Activated CD8-positive, alpha-beta memory T cell treated with anti-CD3 and anti-CD28 coated beads, Interleukin-2, amount 10 ng/mL, durations not matched to agents 7 days and 5 days (primary cell): ENCODE measurements around the gene HK3. TPM values are rescaled to one million over a fixed set of nuclear protein-coding genes. Genes with fewer than 3 reads are reported as not detected.

Experiments used
- ATAC-seq: fragments of 150-1000 bp; cut with Tn5 transposase; one replicate; pipeline ENCODE4 v1.10.0; 2021; ENCODE audit warnings: moderate library complexity
- CTCF ChIA-PET: fragments of 350-600 bp; sonication (Branson Sonifier 250); formaldehyde crosslinking; loops from one replicate; lab custom pipeline; 2021; ENCODE audit warnings: antibody characterized with exemption; lab: Charles Lee
- DNase-seq: peaks from one replicate; pipeline ENCODE4 v3.0.0-alpha.2; 2020
- H3K27ac Mint-ChIP-seq: one replicate; pipeline ENCODE4 v1.8.0; 2021; ENCODE audit warnings: mild to moderate bottlenecking, mixed read lengths
- H3K27me3 Mint-ChIP-seq: one replicate; pipeline ENCODE4 v1.8.0; 2021; ENCODE audit warnings: mixed read lengths
- H3K36me3 Mint-ChIP-seq: one replicate; pipeline ENCODE4 v1.8.0; 2021; ENCODE audit warnings: mild to moderate bottlenecking, mixed read lengths
- H3K4me1 Mint-ChIP-seq: one replicate; pipeline ENCODE4 v1.8.0; 2021; ENCODE audit warnings: mixed read lengths
- H3K4me3 Mint-ChIP-seq: one replicate; pipeline ENCODE4 v1.8.0; 2021; ENCODE audit warnings: mild to moderate bottlenecking, moderate library complexity, mixed read lengths
- H3K9me3 Mint-ChIP-seq: one replicate; pipeline ENCODE4 v1.8.0; 2022; ENCODE audit warnings: low read depth, mixed read lengths
- total RNA-seq, 2 experiments: library from RNA; stranded (reverse); gene quantifications; one replicate each; pipeline ENCODE4 v1.2.3, GENCODE V29; 2021

The HK3 gene
- total RNA-seq, 2 experiments from 2014 or later, result not detected

- no peaks in the 10 kb centered on the region for H3K36me3 Mint-ChIP-seq
- no peak overlapping the region for H3K27ac Mint-ChIP-seq
- peaks cover 33% of the 10 kb centered on the region for H3K27me3 Mint-ChIP-seq
- ATAC-seq, result no peak
- CTCF ChIA-PET, result no interaction called here
- H3K4me1 Mint-ChIP-seq, result no peaks in the 10 kb centered on the region
- H3K9me3 Mint-ChIP-seq, result peaks cover 4% of the 10 kb centered on the region
- DNase-seq, result no peak
- no peak overlapping the region for H3K4me3 Mint-ChIP-seq
Observed at GRCh38 chr5:176866707-176867310, 32.3 kb downstream of the HK3 start.

GRCh38 chr5:176865964-176866363 lies 33.2 kb downstream of the HK3 start:
- H3K9me3 Mint-ChIP-seq, result peaks cover 4% of the 10 kb centered on the region
- no peak overlapping the region for H3K27ac Mint-ChIP-seq
- H3K36me3 Mint-ChIP-seq, result no peaks in the 10 kb centered on the region
- DNase-seq (no peak), ATAC-seq (no peak)
- CTCF ChIA-PET, result no interaction called here
- no peak overlapping the region for H3K4me3 Mint-ChIP-seq
- peaks cover 33% of the 10 kb centered on the region for H3K27me3 Mint-ChIP-seq
- H3K4me1 Mint-ChIP-seq, result no peaks in the 10 kb centered on the region

GRCh38 chr5:176864755-176865154 lies 34.4 kb downstream of the HK3 start:
- H3K36me3 Mint-ChIP-seq, result no peaks in the 10 kb centered on the region
- DNase-seq (no peak), ATAC-seq (no peak)
- CTCF ChIA-PET, result interaction anchor here (1.0 to 1.5 kb wide), 2 partner anchors 204 to 207 kb away, joined by 3 to 4 read pairs; no protein-coding TSS in a partner anchor
- peaks cover 33% of the 10 kb centered on the region for H3K27me3 Mint-ChIP-seq
- no peak overlapping the region for H3K27ac Mint-ChIP-seq
- no peaks in the 10 kb centered on the region for H3K4me1 Mint-ChIP-seq
- H3K4me3 Mint-ChIP-seq, result no peak overlapping the region
- no peaks in the 10 kb centered on the region for H3K9me3 Mint-ChIP-seq

- H3K4me3 Mint-ChIP-seq, result no peak overlapping the region
- H3K36me3 Mint-ChIP-seq, result no peaks in the 10 kb centered on the region
- no peaks in the 10 kb centered on the region for H3K9me3 Mint-ChIP-seq
- DNase-seq, result no peak
- H3K27me3 Mint-ChIP-seq, result peaks cover 33% of the 10 kb centered on the region
- no peak for ATAC-seq
- CTCF ChIA-PET, result interaction anchor here (1.0 to 1.5 kb wide), 2 partner anchors 203 to 206 kb away, joined by 3 to 4 read pairs; no protein-coding TSS in a partner anchor
- H3K4me1 Mint-ChIP-seq, result no peaks in the 10 kb centered on the region
- no peak overlapping the region for H3K27ac Mint-ChIP-seq
Observed at GRCh38 chr5:176863765-176864098, 35.4 kb downstream of the HK3 start.

- H3K36me3 Mint-ChIP-seq, result no peaks in the 10 kb centered on the region
- DNase-seq (no peak), ATAC-seq (no peak)
- H3K27me3 Mint-ChIP-seq, result peaks cover 33% of the 10 kb centered on the region
- H3K27ac Mint-ChIP-seq, result no peak overlapping the region
- no peaks in the 10 kb centered on the region for H3K9me3 Mint-ChIP-seq
- H3K4me3 Mint-ChIP-seq, result no peak overlapping the region
- no peaks in the 10 kb centered on the region for H3K4me1 Mint-ChIP-seq
- CTCF ChIA-PET, result interaction anchor here (1.5 kb wide), 1 partner anchor 205 kb away, joined by 4 read pairs; no protein-coding TSS in a partner anchor
Observed at GRCh38 chr5:176863041-176863764, 35.9 kb downstream of the HK3 start.

GRCh38 chr5:176862330-176862995 lies 36.7 kb downstream of the HK3 start:
- Mint-ChIP-seq H3K27ac (no peak overlapping the region), H3K4me1 (no peaks in the 10 kb centered on the region), H3K4me3 (no peak overlapping the region), H3K36me3 (no peaks in the 10 kb centered on the region), H3K27me3 (peaks cover 32% of the 10 kb centered on the region), H3K9me3 (no peaks in the 10 kb centered on the region)
- CTCF ChIA-PET, result no interaction called here
- no peak for ATAC-seq
- DNase-seq, result no peak

- CTCF ChIA-PET, result no interaction called here
- Mint-ChIP-seq H3K27ac (no peak overlapping the region), H3K27me3 (peaks cover 22% of the 10 kb centered on the region), H3K36me3 (no peaks in the 10 kb centered on the region), H3K4me1 (no peaks in the 10 kb centered on the region), H3K4me3 (no peak overlapping the region), H3K9me3 (no peaks in the 10 kb centered on the region)
- no peak for DNase-seq
- ATAC-seq, result no peak
Observed at GRCh38 chr5:176861276-176861675, 37.9 kb downstream of the HK3 start.

GRCh38 chr5:176860381-176860780 lies 38.8 kb downstream of the HK3 start:
- DNase-seq (no peak), ATAC-seq (no peak)
- peaks cover 13% of the 10 kb centered on the region for H3K27me3 Mint-ChIP-seq
- H3K9me3 Mint-ChIP-seq, result no peaks in the 10 kb centered on the region
- no peak overlapping the region for H3K27ac Mint-ChIP-seq
- CTCF ChIA-PET, result no interaction called here
- H3K4me1 Mint-ChIP-seq, result no peaks in the 10 kb centered on the region
- H3K4me3 Mint-ChIP-seq, result no peak overlapping the region
- H3K36me3 Mint-ChIP-seq, result no peaks in the 10 kb centered on the region

GRCh38 chr5:176859916-176860315 lies 39.2 kb downstream of the HK3 start:
- H3K4me1 Mint-ChIP-seq, result no peaks in the 10 kb centered on the region
- H3K36me3 Mint-ChIP-seq, result no peaks in the 10 kb centered on the region
- peaks cover 11% of the 10 kb centered on the region for H3K27me3 Mint-ChIP-seq
- DNase-seq, result no peak
- ATAC-seq, result no peak
- CTCF ChIA-PET, result no interaction called here
- no peak overlapping the region for H3K27ac Mint-ChIP-seq
- no peak overlapping the region for H3K4me3 Mint-ChIP-seq
- H3K9me3 Mint-ChIP-seq, result no peaks in the 10 kb centered on the region

GRCh38 chr5:176857894-176858273 lies 41.3 kb downstream of the HK3 start:
- ATAC-seq (no peak), DNase-seq (no peak)
- H3K27me3 Mint-ChIP-seq, result peaks cover 6% of the 10 kb centered on the region
- H3K4me1 Mint-ChIP-seq, result no peaks in the 10 kb centered on the region
- H3K4me3 Mint-ChIP-seq, result no peak overlapping the region
- H3K27ac Mint-ChIP-seq, result no peak overlapping the region
- no peaks in the 10 kb centered on the region for H3K36me3 Mint-ChIP-seq
- CTCF ChIA-PET, result no interaction called here
- no peaks in the 10 kb centered on the region for H3K9me3 Mint-ChIP-seq

GRCh38 chr5:176857216-176857893 lies 41.8 kb downstream of the HK3 start:
- Mint-ChIP-seq H3K36me3 (no peaks in the 10 kb centered on the region), H3K9me3 (no peaks in the 10 kb centered on the region), H3K4me1 (no peaks in the 10 kb centered on the region), H3K27me3 (peaks cover 3% of the 10 kb centered on the region), H3K4me3 (no peak overlapping the region), H3K27ac (no peak overlapping the region)
- DNase-seq, result no peak
- CTCF ChIA-PET, result no interaction called here
- ATAC-seq, result no peak

- ATAC-seq (no peak), DNase-seq (no peak)
- CTCF ChIA-PET, result no interaction called here
- Mint-ChIP-seq H3K27me3 (peaks cover 2% of the 10 kb centered on the region), H3K36me3 (no peaks in the 10 kb centered on the region), H3K9me3 (no peaks in the 10 kb centered on the region), H3K4me1 (no peaks in the 10 kb centered on the region), H3K4me3 (no peak overlapping the region), H3K27ac (no peak overlapping the region)
Observed at GRCh38 chr5:176856746-176857145, 42.4 kb downstream of the HK3 start.

- H3K27ac Mint-ChIP-seq, result no peak overlapping the region
- peaks cover 2% of the 10 kb centered on the region for H3K27me3 Mint-ChIP-seq
- no peaks in the 10 kb centered on the region for H3K36me3 Mint-ChIP-seq
- DNase-seq (no peak), ATAC-seq (no peak)
- CTCF ChIA-PET, result no interaction called here
- H3K9me3 Mint-ChIP-seq, result no peaks in the 10 kb centered on the region
- H3K4me1 Mint-ChIP-seq, result no peaks in the 10 kb centered on the region
- H3K4me3 Mint-ChIP-seq, result no peak overlapping the region
Observed at GRCh38 chr5:176855598-176855997, 43.5 kb downstream of the HK3 start.
